HCT116 (cell line): Measurements from ENCODE around the gene NDUFA8.

Experiments
- CBX3 ChIP-seq: IDR thresholded peaks from 2 replicates; pipeline ENCODE4 v1.6.1; 2012; ENCODE audit warnings: low read depth
- CEBPB ChIP-seq: IDR thresholded peaks from 2 replicates; pipeline ENCODE4 v1.6.1; 2012; ENCODE audit warnings: low read depth
- ELF1 ChIP-seq: IDR thresholded peaks from 2 replicates; pipeline ENCODE4 v1.6.1; 2012; ENCODE audit warnings: low read depth, borderline replicate concordance
- EZH2 ChIP-seq: fragments of 200-600 bp; sonication (generic); IDR thresholded peaks from 2 replicates; pipeline ENCODE4 v1.6.1; 2017; ENCODE audit warnings: antibody characterized with exemption, mixed run types
- FOSL1 ChIP-seq: IDR thresholded peaks from 2 replicates; pipeline ENCODE4 v1.6.1; 2012; ENCODE audit warnings: low read depth
- JUND ChIP-seq: IDR thresholded peaks from 2 replicates; pipeline ENCODE4 v1.6.1; 2012
- POLR2A ChIP-seq: IDR thresholded peaks from 2 replicates; pipeline ENCODE4 v1.7.0; 2011; ENCODE audit warnings: borderline replicate concordance; ENCODE audit not compliant: insufficient read depth, insufficient read length; ENCODE audit errors: extremely low read depth
- POLR2AphosphoS5 ChIP-seq: IDR thresholded peaks from 2 replicates; pipeline ENCODE4 v1.6.1; 2011; ENCODE audit warnings: mild to moderate bottlenecking, low read depth, low read length, moderate library complexity
- SIN3A ChIP-seq: IDR thresholded peaks from 2 replicates; pipeline ENCODE4 v1.6.1; 2012; ENCODE audit warnings: low read depth
- TF ChIP-seq, protein P1 (sequence below), 3 experiments: fragments of 200-600 bp in 1 of 3; sonication (generic) in 1 of 3; IDR thresholded peaks in 2 of 3; conservative IDR thresholded peaks in 1 of 3; 2 replicates each; pipeline ENCODE4 v1.5.1; 2012 to 2017; ENCODE audit warnings: low read depth in 2 of 3, low read length in 2 of 3, antibody characterized with exemption in 1 of 3, borderline replicate concordance in 1 of 3, control low read depth in 1 of 3, mild to moderate bottlenecking in 1 of 3, mixed read lengths in 1 of 3, mixed run types in 1 of 3, moderate library complexity in 1 of 3; ENCODE audit not compliant: insufficient read depth in 1 of 3
- TF ChIP-seq, protein P2 (sequence below): IDR thresholded peaks from 2 replicates; pipeline ENCODE4 v1.6.1; 2012
- TF ChIP-seq, protein P3 (sequence below): IDR thresholded peaks from 2 replicates; pipeline ENCODE4 v1.6.1; 2012; ENCODE audit warnings: low read depth

DNA sequence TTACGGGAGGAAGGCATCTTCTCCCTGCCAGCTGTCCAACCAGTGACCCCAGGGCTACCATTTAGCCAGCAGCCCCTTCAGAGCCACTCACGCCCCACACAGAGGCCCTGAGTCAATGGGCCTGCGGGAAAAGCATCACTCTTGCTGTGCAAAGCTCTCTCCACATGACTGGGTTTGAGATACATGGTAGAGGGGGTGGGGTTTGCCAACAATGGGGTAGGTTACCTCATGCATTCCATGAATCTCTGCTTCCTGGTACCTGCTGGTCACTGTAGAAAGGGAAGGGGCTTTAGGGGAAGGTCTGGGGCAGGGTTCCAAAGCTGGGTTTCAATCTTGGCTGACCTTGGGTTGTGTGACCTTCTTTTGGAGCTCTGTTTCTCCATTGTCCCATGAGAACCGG is 43.5 kb downstream of the NDUFA8 start:
- TF ChIP-seq, protein P1, sequence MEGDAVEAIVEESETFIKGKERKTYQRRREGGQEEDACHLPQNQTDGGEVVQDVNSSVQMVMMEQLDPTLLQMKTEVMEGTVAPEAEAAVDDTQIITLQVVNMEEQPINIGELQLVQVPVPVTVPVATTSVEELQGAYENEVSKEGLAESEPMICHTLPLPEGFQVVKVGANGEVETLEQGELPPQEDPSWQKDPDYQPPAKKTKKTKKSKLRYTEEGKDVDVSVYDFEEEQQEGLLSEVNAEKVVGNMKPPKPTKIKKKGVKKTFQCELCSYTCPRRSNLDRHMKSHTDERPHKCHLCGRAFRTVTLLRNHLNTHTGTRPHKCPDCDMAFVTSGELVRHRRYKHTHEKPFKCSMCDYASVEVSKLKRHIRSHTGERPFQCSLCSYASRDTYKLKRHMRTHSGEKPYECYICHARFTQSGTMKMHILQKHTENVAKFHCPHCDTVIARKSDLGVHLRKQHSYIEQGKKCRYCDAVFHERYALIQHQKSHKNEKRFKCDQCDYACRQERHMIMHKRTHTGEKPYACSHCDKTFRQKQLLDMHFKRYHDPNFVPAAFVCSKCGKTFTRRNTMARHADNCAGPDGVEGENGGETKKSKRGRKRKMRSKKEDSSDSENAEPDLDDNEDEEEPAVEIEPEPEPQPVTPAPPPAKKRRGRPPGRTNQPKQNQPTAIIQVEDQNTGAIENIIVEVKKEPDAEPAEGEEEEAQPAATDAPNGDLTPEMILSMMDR (IDR thresholded peaks at IDR 0.05 in 2 of 3, conservative IDR thresholded peaks at IDR 0.05 in 1 of 3; ENCODE audit: borderline replicate concordance in 1 of 3, insufficient read depth in 1 of 3, low read depth in 2 of 3, low read length in 2 of 3): no peak
- TF ChIP-seq EZH2 (no peak), POLR2A (no peak), CBX3 (no peak), CEBPB (no peak), SIN3A (no peak), POLR2AphosphoS5 (no peak), JUND (no peak), ELF1 (no peak), FOSL1 (no peak)
- TF ChIP-seq, protein P2, sequence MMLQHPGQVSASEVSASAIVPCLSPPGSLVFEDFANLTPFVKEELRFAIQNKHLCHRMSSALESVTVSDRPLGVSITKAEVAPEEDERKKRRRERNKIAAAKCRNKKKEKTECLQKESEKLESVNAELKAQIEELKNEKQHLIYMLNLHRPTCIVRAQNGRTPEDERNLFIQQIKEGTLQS: no peak
- TF ChIP-seq, protein P3, sequence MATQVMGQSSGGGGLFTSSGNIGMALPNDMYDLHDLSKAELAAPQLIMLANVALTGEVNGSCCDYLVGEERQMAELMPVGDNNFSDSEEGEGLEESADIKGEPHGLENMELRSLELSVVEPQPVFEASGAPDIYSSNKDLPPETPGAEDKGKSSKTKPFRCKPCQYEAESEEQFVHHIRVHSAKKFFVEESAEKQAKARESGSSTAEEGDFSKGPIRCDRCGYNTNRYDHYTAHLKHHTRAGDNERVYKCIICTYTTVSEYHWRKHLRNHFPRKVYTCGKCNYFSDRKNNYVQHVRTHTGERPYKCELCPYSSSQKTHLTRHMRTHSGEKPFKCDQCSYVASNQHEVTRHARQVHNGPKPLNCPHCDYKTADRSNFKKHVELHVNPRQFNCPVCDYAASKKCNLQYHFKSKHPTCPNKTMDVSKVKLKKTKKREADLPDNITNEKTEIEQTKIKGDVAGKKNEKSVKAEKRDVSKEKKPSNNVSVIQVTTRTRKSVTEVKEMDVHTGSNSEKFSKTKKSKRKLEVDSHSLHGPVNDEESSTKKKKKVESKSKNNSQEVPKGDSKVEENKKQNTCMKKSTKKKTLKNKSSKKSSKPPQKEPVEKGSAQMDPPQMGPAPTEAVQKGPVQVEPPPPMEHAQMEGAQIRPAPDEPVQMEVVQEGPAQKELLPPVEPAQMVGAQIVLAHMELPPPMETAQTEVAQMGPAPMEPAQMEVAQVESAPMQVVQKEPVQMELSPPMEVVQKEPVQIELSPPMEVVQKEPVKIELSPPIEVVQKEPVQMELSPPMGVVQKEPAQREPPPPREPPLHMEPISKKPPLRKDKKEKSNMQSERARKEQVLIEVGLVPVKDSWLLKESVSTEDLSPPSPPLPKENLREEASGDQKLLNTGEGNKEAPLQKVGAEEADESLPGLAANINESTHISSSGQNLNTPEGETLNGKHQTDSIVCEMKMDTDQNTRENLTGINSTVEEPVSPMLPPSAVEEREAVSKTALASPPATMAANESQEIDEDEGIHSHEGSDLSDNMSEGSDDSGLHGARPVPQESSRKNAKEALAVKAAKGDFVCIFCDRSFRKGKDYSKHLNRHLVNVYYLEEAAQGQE: no peak
